Breast epithelium (tissue), 4 donors: Measurements from ENCODE around the gene C5. TPM values are rescaled to one million over a fixed set of nuclear protein-coding genes. Genes with fewer than 3 reads are reported as not detected.

Experiments used
- DNase-seq, 2 donors: peaks; one replicate each; pipeline ENCODE4 v3.0.0-alpha.2; 2019; ENCODE audit warnings: low spot score in 2 of 2
- H3K27ac ChIP-seq, 2 donors: fragments of 200-600 bp; sonication (generic) in 1 of 2; one replicate each; pipeline ENCODE4 v1.5.1; 2016 to 2019; ENCODE audit warnings: mild to moderate bottlenecking in 1 of 2
- H3K27me3 ChIP-seq, 2 donors: fragments of 200-600 bp; sonication (generic) in 1 of 2; one replicate each; pipeline versions ENCODE4 v1.5.1 to v1.6.0; 2017 to 2019; ENCODE audit warnings: control low read depth in 1 of 2, mild to moderate bottlenecking in 1 of 2
- H3K36me3 ChIP-seq: fragments of 200-600 bp; one replicate; pipeline ENCODE4 v1.5.1; 2019
- H3K4me1 ChIP-seq, 2 donors: fragments of 200-600 bp; sonication (generic); one replicate each; pipeline ENCODE4 v1.5.1; 2016 to 2019; ENCODE audit warnings: control low read depth in 1 of 2
- H3K4me3 ChIP-seq, 3 donors: fragments of 200-600 bp; sonication (generic); 1 replicate in 2 of 3; 2 replicates in 1 of 3; pipeline ENCODE4 v1.5.1; 2016 to 2019; ENCODE audit warnings: mild to moderate bottlenecking in 3 of 3, moderate library complexity in 2 of 3
- H3K9me3 ChIP-seq, 2 donors: fragments of 200-600 bp; sonication (generic) in 1 of 2; one replicate each; pipeline ENCODE4 v1.5.1; 2016 to 2019; ENCODE audit warnings: control low read depth in 1 of 2
- POLR2A ChIP-seq: fragments of 450-650 bp; IDR thresholded peaks from one replicate; pipeline ENCODE4 v1.6.1; 2016; ENCODE audit warnings: antibody characterized with exemption, mild to moderate bottlenecking, moderate library complexity
- POLR2AphosphoS5 ChIP-seq, 3 donors: sonication (generic); formaldehyde crosslinking; IDR thresholded peaks; one replicate each; pipeline ENCODE4 v1.6.1; 2017; ENCODE audit warnings: antibody characterized with exemption in 3 of 3
- intact Hi-C: fragments of 100-400 bp; cut with DNase I; formaldehyde crosslinking; loops from one replicate; pipeline ENCODE4 v1.15.1; 2023; ENCODE audit warnings: low total_unique reads
- total RNA-seq, 3 donors: library from RNA; depleted of rRNA; stranded (reverse); fragments of >200 nt; gene quantifications; one replicate each; pipeline ENCODE4 v1.1.0, GENCODE V29; 2016
- TF ChIP-seq, protein P1 (sequence below), 3 donors: fragments of 450-650 bp; IDR thresholded peaks; one replicate each; pipeline ENCODE4 v1.5.1; 2016 to 2017; ENCODE audit warnings: antibody characterized with exemption in 3 of 3, mild to moderate bottlenecking in 3 of 3, moderate library complexity in 3 of 3

Gene C5
- total RNA-seq, 3 donors from 2014 or later = 5.9 to 22.7 (median 13.2) TPM

DNA sequence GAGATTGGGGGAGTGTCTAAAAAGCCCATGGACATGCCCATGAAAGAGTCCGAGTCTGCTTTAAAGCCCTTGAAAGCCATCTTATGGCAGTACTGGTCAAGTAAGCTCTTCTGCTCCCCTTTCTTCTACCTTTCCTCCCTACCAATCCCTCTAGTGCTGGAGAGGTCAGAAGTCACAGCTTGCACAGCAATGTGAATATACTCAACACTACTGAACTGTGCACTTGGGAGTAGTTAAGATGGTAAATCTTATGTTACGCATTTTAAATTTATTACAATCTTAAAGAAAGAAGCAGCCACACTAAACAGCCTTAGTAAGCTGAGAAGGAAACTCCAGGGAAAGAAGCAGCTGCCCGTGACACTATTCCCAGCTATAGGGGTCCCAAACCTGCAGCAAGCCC, 111.2 kb downstream of the C5 start:
- DNase-seq = no peak
- Histone ChIP-seq H3K4me3 (no peak overlapping the region), H3K36me3 (no peaks in the 10 kb centered on the region), H3K4me1 (peaks cover 9 to 20% of the 10 kb centered on the region in 2 donors), H3K9me3 (no peaks in the 10 kb centered on the region), H3K27me3 (no peaks in the 10 kb centered on the region), H3K27ac (no peak overlapping the region)
- TF ChIP-seq, protein P1, sequence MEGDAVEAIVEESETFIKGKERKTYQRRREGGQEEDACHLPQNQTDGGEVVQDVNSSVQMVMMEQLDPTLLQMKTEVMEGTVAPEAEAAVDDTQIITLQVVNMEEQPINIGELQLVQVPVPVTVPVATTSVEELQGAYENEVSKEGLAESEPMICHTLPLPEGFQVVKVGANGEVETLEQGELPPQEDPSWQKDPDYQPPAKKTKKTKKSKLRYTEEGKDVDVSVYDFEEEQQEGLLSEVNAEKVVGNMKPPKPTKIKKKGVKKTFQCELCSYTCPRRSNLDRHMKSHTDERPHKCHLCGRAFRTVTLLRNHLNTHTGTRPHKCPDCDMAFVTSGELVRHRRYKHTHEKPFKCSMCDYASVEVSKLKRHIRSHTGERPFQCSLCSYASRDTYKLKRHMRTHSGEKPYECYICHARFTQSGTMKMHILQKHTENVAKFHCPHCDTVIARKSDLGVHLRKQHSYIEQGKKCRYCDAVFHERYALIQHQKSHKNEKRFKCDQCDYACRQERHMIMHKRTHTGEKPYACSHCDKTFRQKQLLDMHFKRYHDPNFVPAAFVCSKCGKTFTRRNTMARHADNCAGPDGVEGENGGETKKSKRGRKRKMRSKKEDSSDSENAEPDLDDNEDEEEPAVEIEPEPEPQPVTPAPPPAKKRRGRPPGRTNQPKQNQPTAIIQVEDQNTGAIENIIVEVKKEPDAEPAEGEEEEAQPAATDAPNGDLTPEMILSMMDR (IDR thresholded peaks at IDR 0.05) = no peak
- TF ChIP-seq POLR2AphosphoS5 (IDR thresholded peaks at IDR 0.05) (no peak), POLR2A (no peak)
- intact Hi-C loops = no loop called here

DNA sequence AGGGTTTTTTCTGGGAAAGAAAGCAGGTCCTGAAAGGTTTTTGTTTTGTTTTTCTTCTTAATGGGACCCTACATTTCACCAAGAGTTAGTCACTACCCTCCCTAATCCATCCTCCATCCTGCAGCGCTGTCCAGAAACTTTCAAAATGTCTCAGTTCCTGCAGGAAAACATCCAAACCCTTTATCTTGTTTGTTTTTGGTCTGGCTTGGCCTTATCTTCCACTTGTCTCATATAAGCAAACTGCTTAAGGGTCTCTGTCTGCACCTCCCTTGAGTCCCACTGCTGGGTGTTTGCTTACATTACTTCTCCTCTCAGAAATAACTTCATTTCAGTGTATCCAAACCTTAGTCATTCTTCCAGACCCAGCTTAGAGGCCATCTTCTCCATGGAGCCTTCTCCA, 112.5 kb downstream of the C5 start:
- TF ChIP-seq POLR2AphosphoS5 (IDR thresholded peaks at IDR 0.05) (no peak), POLR2A (no peak)
- TF ChIP-seq, protein P1 (IDR thresholded peaks at IDR 0.05) = no peak
- peaks cover 9 to 25% of the 10 kb centered on the region in 2 donors for H3K4me1 ChIP-seq
- intact Hi-C loops = no loop called here
- H3K27me3 ChIP-seq = no peaks in the 10 kb centered on the region
- no peaks in the 10 kb centered on the region for H3K9me3 ChIP-seq
- DNase-seq = no peak
- H3K4me3 ChIP-seq = no peak overlapping the region
- H3K27ac ChIP-seq = no peak overlapping the region
- H3K36me3 ChIP-seq = no peaks in the 10 kb centered on the region

DNA sequence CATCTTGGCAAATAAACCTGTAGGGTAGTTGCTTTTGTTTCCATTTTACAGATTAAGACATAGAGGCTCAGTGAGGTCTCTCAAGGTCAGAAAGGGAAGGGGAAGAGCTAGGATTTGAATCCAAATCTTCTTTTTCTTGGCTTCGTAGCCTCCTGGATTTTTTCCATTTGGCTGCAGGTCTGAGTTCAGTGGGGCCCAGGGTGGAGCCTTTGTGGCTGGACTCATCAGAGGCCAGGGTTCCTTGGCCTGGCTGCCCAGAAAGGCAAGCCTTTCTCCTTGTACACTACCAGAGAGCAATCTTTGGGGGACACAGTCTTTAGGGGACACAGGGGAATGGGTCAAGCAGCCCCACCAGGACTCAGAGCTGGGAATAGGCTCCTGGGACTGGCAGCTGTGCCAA, 112.9 kb downstream of the C5 start:
- Histone ChIP-seq H3K4me3 (no peak overlapping the region), H3K4me1 (peaks cover 9 to 25% of the 10 kb centered on the region in 2 donors), H3K9me3 (no peaks in the 10 kb centered on the region), H3K36me3 (no peaks in the 10 kb centered on the region), H3K27me3 (no peaks in the 10 kb centered on the region), H3K27ac (peak overlapping the region; percentile 40 to 90)
- DNase-seq = no peak
- TF ChIP-seq POLR2A (no peak), POLR2AphosphoS5 (IDR thresholded peaks at IDR 0.05) (no peak)
- TF ChIP-seq, protein P1 (IDR thresholded peaks at IDR 0.05) = no peak
- intact Hi-C loops = no loop called here

DNA sequence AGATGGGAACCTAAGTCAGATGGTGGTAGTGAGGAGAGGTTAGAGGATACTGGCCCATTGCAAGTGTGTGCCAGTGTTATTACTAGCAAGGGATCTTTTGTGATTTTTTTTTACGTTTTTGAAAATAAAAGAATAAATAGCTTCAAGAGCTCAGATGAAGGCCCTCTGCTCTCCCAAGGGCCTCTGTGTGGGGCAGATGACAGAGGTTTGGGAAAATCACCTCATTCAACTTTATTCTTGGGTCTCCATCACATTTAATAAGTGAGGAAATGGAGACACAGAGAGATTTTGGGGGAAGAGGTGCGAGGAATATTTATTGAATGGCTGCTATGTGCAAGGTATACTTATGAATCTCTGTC, 113.3 kb downstream of the C5 start:
- Histone ChIP-seq H3K4me1 (peaks cover 9 to 25% of the 10 kb centered on the region in 2 donors), H3K4me3 (no peak overlapping the region), H3K27ac (peak overlapping the region; percentile 71 to 90), H3K9me3 (no peaks in the 10 kb centered on the region), H3K36me3 (no peaks in the 10 kb centered on the region), H3K27me3 (no peaks in the 10 kb centered on the region)
- intact Hi-C loops = no loop called here
- no peak for DNase-seq
- TF ChIP-seq, protein P1 (IDR thresholded peaks at IDR 0.05) = peak in 1 of 3 donors; percentile 5
- no peak for TF ChIP-seq POLR2AphosphoS5 (IDR thresholded peaks at IDR 0.05)

DNA sequence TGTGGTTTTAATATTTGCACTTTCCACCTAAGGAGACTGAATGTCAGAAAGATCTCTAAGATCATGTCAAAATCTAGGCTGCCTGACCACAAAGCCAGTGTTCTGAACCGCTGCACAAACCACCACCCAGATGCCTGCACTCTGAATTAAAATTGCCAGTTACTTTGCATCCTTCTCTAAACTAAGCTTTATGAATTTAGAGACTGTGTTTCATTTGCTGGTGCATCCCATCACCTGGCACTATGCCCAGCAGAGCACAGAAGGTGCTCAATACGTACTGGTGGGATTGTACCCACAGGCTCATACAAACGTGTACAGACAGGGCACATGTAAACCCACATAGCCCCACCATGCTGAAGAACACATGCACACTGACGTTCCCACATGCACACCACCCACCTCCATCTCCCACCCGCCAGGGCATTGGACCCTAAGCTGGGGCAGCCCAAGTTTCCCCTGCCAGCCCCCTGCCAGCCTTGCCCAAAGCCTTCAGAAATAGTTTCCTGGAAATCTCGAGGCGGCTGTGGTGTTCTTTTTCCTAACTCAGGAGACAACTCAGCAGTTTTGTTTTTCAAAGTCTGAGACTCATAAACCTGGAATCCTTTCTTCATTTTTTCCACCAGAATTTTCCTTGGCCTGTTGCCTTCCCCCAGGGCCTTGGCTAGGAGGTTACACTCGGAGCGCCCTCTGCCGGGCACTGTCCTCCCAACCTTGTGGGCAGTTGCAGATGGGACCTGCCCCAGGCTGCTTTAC, 113.9 kb downstream of the C5 start:
- Histone ChIP-seq H3K36me3 (no peaks in the 10 kb centered on the region), H3K4me3 (peak overlapping the region in 2 of 3 donors; percentile 34 to 51), H3K27ac (peak overlapping the region; percentile 71 to 90), H3K9me3 (no peaks in the 10 kb centered on the region), H3K27me3 (no peaks in the 10 kb centered on the region), H3K4me1 (peaks cover 9 to 25% of the 10 kb centered on the region in 2 donors)
- TF ChIP-seq POLR2A (no peak), POLR2AphosphoS5 (IDR thresholded peaks at IDR 0.05) (peak; percentile 79 to 92 (median 88))
- TF ChIP-seq, protein P1 (IDR thresholded peaks at IDR 0.05) = peak; percentile 87 to 89 (median 88)
- intact Hi-C loops = no loop called here
- DNase-seq = peak; percentile 90 to 93
